Measurements from ENCODE around the gene MS4A14. TPM values are rescaled to one million over a fixed set of nuclear protein-coding genes. Genes with fewer than 3 reads are reported as not detected.
A peak's percentile ranks its signal among the peaks of the same experiment; 100 is the strongest.

Gene MS4A14
- total and polyA plus RNA-seq, 9 donors, result 0.20 to 0.39 (median 0.32) TPM

- Histone ChIP-seq H3K36me3 (ENCODE audit: control insufficient read depth, insufficient read depth, low read length) (no peaks in the 10 kb centered on the region), H3K9me3 (replicated peaks; ENCODE audit: control insufficient read depth, low read depth, low read length) (no peaks in the 10 kb centered on the region), H3K4me3 (ENCODE audit: low read length) (peak within 1 kb of the TSS; percentile 7), H3K27ac (ENCODE audit: low read length) (peak within 1 kb of the TSS; percentile 25), H3K4me1 (ENCODE audit: control insufficient read depth, insufficient read depth, low read length) (no peaks in the 10 kb centered on the region), H3K27me3 (ENCODE audit: control insufficient read depth, insufficient read depth, low read length) (no peaks in the 10 kb centered on the region)
- WGBS (ENCODE audit: insufficient coverage), result 33% methylated on average over 3 of the region's 3 CpGs
- peak; percentile 76 for DNase-seq
Observed at GRCh38 chr11:60378354-60378753, 17.9 kb upstream of the MS4A14 start, which contains the start of gene MS4A7. Gene MS4A7 (plus strand): TSS chr11:60378532. CDS start chr11:60383142, 4,610 bp downstream.

GRCh38 chr11:60389279-60389910 is 6.9 kb upstream of the MS4A14 start:
- 57% methylated on average over 1 of the region's 5 CpGs for WGBS (ENCODE audit: insufficient coverage)
- peak overlapping the region; percentile 20 for H3K27ac ChIP-seq (ENCODE audit: low read length)

GRCh38 chr11:60390419-60390818 is 5.8 kb upstream of the MS4A14 start:
- DNase-seq, result no peak
- H3K27ac ChIP-seq (ENCODE audit: low read length), result no peak overlapping the region
- no peaks in the 10 kb centered on the region for H3K4me1 ChIP-seq (ENCODE audit: control insufficient read depth, insufficient read depth, low read length)
- no peaks in the 10 kb centered on the region for H3K9me3 ChIP-seq (replicated peaks; ENCODE audit: control insufficient read depth, low read depth, low read length)
- no peak overlapping the region for H3K4me3 ChIP-seq (ENCODE audit: low read length)
- no peaks in the 10 kb centered on the region for H3K36me3 ChIP-seq (ENCODE audit: control insufficient read depth, insufficient read depth, low read length)
- H3K27me3 ChIP-seq (ENCODE audit: control insufficient read depth, insufficient read depth, low read length), result no peaks in the 10 kb centered on the region

More at GRCh38 chr11:60389279-60389910, 6.9 kb upstream of the MS4A14 start:
- Histone ChIP-seq H3K36me3 (ENCODE audit: control insufficient read depth, insufficient read depth, low read length) (no peaks in the 10 kb centered on the region), H3K4me1 (ENCODE audit: control insufficient read depth, insufficient read depth, low read length) (no peaks in the 10 kb centered on the region), H3K4me3 (ENCODE audit: low read length) (no peak overlapping the region), H3K9me3 (replicated peaks; ENCODE audit: control insufficient read depth, low read depth, low read length) (no peaks in the 10 kb centered on the region), H3K27me3 (ENCODE audit: control insufficient read depth, insufficient read depth, low read length) (no peaks in the 10 kb centered on the region)
- DNase-seq, result peak; percentile 51

- no peaks in the 10 kb centered on the region for H3K4me1 ChIP-seq (ENCODE audit: control insufficient read depth, insufficient read depth, low read length)
- DNase-seq, result no peak
- no peaks in the 10 kb centered on the region for H3K27me3 ChIP-seq (ENCODE audit: control insufficient read depth, insufficient read depth, low read length)
- H3K27ac ChIP-seq (ENCODE audit: low read length), result no peak overlapping the region
- 67% methylated on average over 1 of the region's 2 CpGs for whole genome bisulfite sequencing (ENCODE audit: insufficient coverage)
- no peaks in the 10 kb centered on the region for H3K36me3 ChIP-seq (ENCODE audit: control insufficient read depth, insufficient read depth, low read length)
- H3K9me3 ChIP-seq (replicated peaks; ENCODE audit: control insufficient read depth, low read depth, low read length), result no peaks in the 10 kb centered on the region
- no peak overlapping the region for H3K4me3 ChIP-seq (ENCODE audit: low read length)
Observed at GRCh38 chr11:60392361-60392760, 3.9 kb upstream of the MS4A14 start.

- Histone ChIP-seq H3K27me3 (ENCODE audit: control insufficient read depth, insufficient read depth, low read length) (no peaks in the 10 kb centered on the region), H3K4me3 (ENCODE audit: low read length) (no peak overlapping the region), H3K27ac (ENCODE audit: low read length) (no peak overlapping the region), H3K36me3 (ENCODE audit: control insufficient read depth, insufficient read depth, low read length) (no peaks in the 10 kb centered on the region), H3K4me1 (ENCODE audit: control insufficient read depth, insufficient read depth, low read length) (no peaks in the 10 kb centered on the region), H3K9me3 (replicated peaks; ENCODE audit: control insufficient read depth, low read depth, low read length) (no peaks in the 10 kb centered on the region)
- WGBS (ENCODE audit: insufficient coverage), result no CpG with 5 or more reads among the region's 5 CpGs
- DNase-seq, result no peak
Observed at GRCh38 chr11:60393016-60393415, 3.2 kb upstream of the MS4A14 start.

GRCh38 chr11:60394666-60395380 is 1.4 kb upstream of the MS4A14 start:
- Histone ChIP-seq H3K4me1 (ENCODE audit: control insufficient read depth, insufficient read depth, low read length) (no peaks in the 10 kb centered on the region), H3K27ac (ENCODE audit: low read length) (no peak overlapping the region), H3K27me3 (ENCODE audit: control insufficient read depth, insufficient read depth, low read length) (no peaks in the 10 kb centered on the region), H3K36me3 (ENCODE audit: control insufficient read depth, insufficient read depth, low read length) (no peaks in the 10 kb centered on the region), H3K9me3 (replicated peaks; ENCODE audit: control insufficient read depth, low read depth, low read length) (no peaks in the 10 kb centered on the region), H3K4me3 (ENCODE audit: low read length) (no peak overlapping the region)
- no peak for DNase-seq
- WGBS (ENCODE audit: insufficient coverage), result no CpG with 5 or more reads among the region's 7 CpGs

- Histone ChIP-seq H3K27me3 (ENCODE audit: control insufficient read depth, insufficient read depth, low read length) (no peaks in the 10 kb centered on the region), H3K4me1 (ENCODE audit: control insufficient read depth, insufficient read depth, low read length) (no peaks in the 10 kb centered on the region), H3K27ac (ENCODE audit: low read length) (no peak overlapping the region), H3K9me3 (replicated peaks; ENCODE audit: control insufficient read depth, low read depth, low read length) (no peaks in the 10 kb centered on the region), H3K4me3 (ENCODE audit: low read length) (no peak overlapping the region), H3K36me3 (ENCODE audit: control insufficient read depth, insufficient read depth, low read length) (no peaks in the 10 kb centered on the region)
- WGBS (ENCODE audit: insufficient coverage), result 0% methylated on average over 1 of the region's 1 CpG
- peak; percentile 41 for DNase-seq
Observed at GRCh38 chr11:60396799-60397198, 540 bp downstream of the MS4A14 start.

- no peaks in the 10 kb centered on the region for H3K27me3 ChIP-seq (ENCODE audit: control insufficient read depth, insufficient read depth, low read length)
- H3K36me3 ChIP-seq (ENCODE audit: control insufficient read depth, insufficient read depth, low read length), result no peaks in the 10 kb centered on the region
- H3K4me1 ChIP-seq (ENCODE audit: control insufficient read depth, insufficient read depth, low read length), result no peaks in the 10 kb centered on the region
- H3K9me3 ChIP-seq (replicated peaks; ENCODE audit: control insufficient read depth, low read depth, low read length), result peaks cover 5% of the 10 kb centered on the region
- DNase-seq, result no peak
- no peak overlapping the region for H3K4me3 ChIP-seq (ENCODE audit: low read length)
- 0% methylated on average over 1 of the region's 2 CpGs for WGBS (ENCODE audit: insufficient coverage)
- H3K27ac ChIP-seq (ENCODE audit: low read length), result no peak overlapping the region
Observed at GRCh38 chr11:60420015-60420414, 23.8 kb downstream of the MS4A14 start.

GRCh38 chr11:60422609-60423008 is 26.4 kb downstream of the MS4A14 start:
- WGBS (ENCODE audit: insufficient coverage), result no CpG with 5 or more reads among the region's 1 CpG
- DNase-seq, result no peak
- Histone ChIP-seq H3K36me3 (ENCODE audit: control insufficient read depth, insufficient read depth, low read length) (no peaks in the 10 kb centered on the region), H3K27ac (ENCODE audit: low read length) (no peak overlapping the region), H3K4me3 (ENCODE audit: low read length) (no peak overlapping the region), H3K27me3 (ENCODE audit: control insufficient read depth, insufficient read depth, low read length) (no peaks in the 10 kb centered on the region), H3K4me1 (ENCODE audit: control insufficient read depth, insufficient read depth, low read length) (no peaks in the 10 kb centered on the region), H3K9me3 (replicated peaks; ENCODE audit: control insufficient read depth, low read depth, low read length) (peaks cover 5% of the 10 kb centered on the region)

- no peaks in the 10 kb centered on the region for H3K27me3 ChIP-seq (ENCODE audit: control insufficient read depth, insufficient read depth, low read length)
- no peaks in the 10 kb centered on the region for H3K36me3 ChIP-seq (ENCODE audit: control insufficient read depth, insufficient read depth, low read length)
- no peak overlapping the region for H3K27ac ChIP-seq (ENCODE audit: low read length)
- no CpG with 5 or more reads among the region's 2 CpGs for WGBS (ENCODE audit: insufficient coverage)
- no peaks in the 10 kb centered on the region for H3K9me3 ChIP-seq (replicated peaks; ENCODE audit: control insufficient read depth, low read depth, low read length)
- no peak overlapping the region for H3K4me3 ChIP-seq (ENCODE audit: low read length)
- no peaks in the 10 kb centered on the region for H3K4me1 ChIP-seq (ENCODE audit: control insufficient read depth, insufficient read depth, low read length)
- no peak for DNase-seq
Observed at GRCh38 chr11:60428517-60428916, 32.3 kb downstream of the MS4A14 start.

Data from muscle of leg (tissue), 11 donors.